HCT116 (cell line): ENCODE data around the gene NDE1. TPM values are rescaled to one million over a fixed set of nuclear protein-coding genes. Genes with fewer than 3 reads are reported as not detected.
"Not testable (repeated sequence)": the region's sequence is repeated elsewhere in the genome, so short reads cannot be mapped to it uniquely, and the experiment has no call there.

ENCODE experiments used
- ATAC-seq: fragments of 200-7000 bp; cut with Tn5 transposase; 2 replicates; pipeline ENCODE4 v1.9.1; 2020; ENCODE audit warnings: mild to moderate bottlenecking, moderate library complexity
- BruUV-seq: library from RNA; stranded (reverse); fragments of 400-500 nt; replicated peaks from 2 replicates; lab custom pipeline; 2021; lab: Mats Ljungman, UMichigan
- CTCF ChIA-PET: fragments of 300-600 bp; sonication (Branson Sonifier 250); formaldehyde crosslinking; loops from one replicate; lab custom pipeline; 2021; ENCODE audit warnings: antibody characterized with exemption; lab: Charles Lee
- POLR2A ChIA-PET: fragments of 300-600, 350-600 bp; sonication (Branson Sonifier 250); formaldehyde crosslinking; loops from one replicate; lab custom pipeline; 2021; ENCODE audit warnings: antibody characterized with exemption; lab: Charles Lee
- RAD21 ChIA-PET, 2 experiments: fragments of 300-600 bp; sonication (Branson Sonifier 250); formaldehyde crosslinking; loops; one replicate each; lab custom pipeline; 2023; ENCODE audit warnings: low total read pairs in 2 of 2; ENCODE audit not compliant: uncharacterized antibody in 2 of 2, unreplicated experiment in 2 of 2, low non-redundant PET in 1 of 2; lab: Charles Lee
- DNase-seq: peaks from one replicate; pipeline ENCODE4 v3.0.0-alpha.2; 2010; ENCODE audit warnings: low read depth, low spot score
- H2AFZ ChIP-seq: fragments of 200-600 bp; shearing (Covaris generic), sonication (generic); 2 replicates; pipeline ENCODE4 v1.6.1; 2017; ENCODE audit warnings: low read depth, mixed run types, mixed read lengths, antibody characterized with exemption, low read length; ENCODE audit not compliant: poor library complexity, severe bottlenecking
- H3K27ac ChIP-seq: 2 replicates; pipeline ENCODE4 v1.5.1; 2012; ENCODE audit warnings: low read depth, low read length
- H3K27me3 ChIP-seq: fragments of 200-600 bp; sonication (generic); 2 replicates; pipeline ENCODE4 v1.6.1; 2016; ENCODE audit warnings: mixed run types, low read length, mixed read lengths; ENCODE audit not compliant: insufficient read depth
- H3K36me3 ChIP-seq, 2 experiments: fragments of 200-500 bp in 1 of 2; fragments of 200-600 bp in 1 of 2; sonication (Bioruptor generic) in 1 of 2; sonication (generic) in 1 of 2; 2 replicates each; pipeline versions ENCODE4 v1.5.1 to v1.6.1; 2014 to 2016; ENCODE audit warnings: low read length in 2 of 2, inconsistent platforms in 1 of 2, mixed read lengths in 1 of 2, mixed run types in 1 of 2; ENCODE audit not compliant: insufficient read depth in 2 of 2, control insufficient read depth in 1 of 2
- H3K4me1 ChIP-seq, 2 experiments: fragments of 200-600 bp in 1 of 2; sonication (generic) in 1 of 2; 2 replicates each; pipeline versions ENCODE4 v1.5.1 to v1.6.1; 2012 to 2017; ENCODE audit warnings: low read length in 2 of 2, inconsistent platforms in 1 of 2, mild to moderate bottlenecking in 1 of 2, mixed read lengths in 1 of 2, mixed run types in 1 of 2, moderate library complexity in 1 of 2; ENCODE audit not compliant: insufficient read depth in 2 of 2, control insufficient read depth in 1 of 2
- H3K4me2 ChIP-seq: fragments of 200-600 bp; sonication (generic); 2 replicates; pipeline ENCODE4 v1.6.1; 2017; ENCODE audit warnings: mixed run types, low read length, mixed read lengths
- H3K4me3 ChIP-seq, 2 experiments: fragments of 200-600 bp in 1 of 2; sonication (generic) in 1 of 2; replicated peaks in 1 of 2; 2 replicates each; pipeline ENCODE4 v1.5.1; 2011 to 2016; ENCODE audit warnings: low read length in 2 of 2, control low read depth in 1 of 2, low read depth in 1 of 2, mild to moderate bottlenecking in 1 of 2, mixed read lengths in 1 of 2, mixed run types in 1 of 2
- H3K79me2 ChIP-seq: fragments of 200-600 bp; sonication (generic); 2 replicates; pipeline ENCODE4 v1.6.1; 2017; ENCODE audit warnings: mild to moderate bottlenecking, mixed run types, low read length, moderate library complexity, mixed read lengths; ENCODE audit not compliant: insufficient read depth
- H3K9ac ChIP-seq: fragments of 200-600 bp; sonication (generic); 2 replicates; pipeline ENCODE4 v1.6.1; 2016; ENCODE audit warnings: low read length, mixed read lengths
- H3K9me2 ChIP-seq: fragments of 200-600 bp; sonication (generic), shearing (Covaris generic); 2 replicates; pipeline ENCODE4 v1.6.1; 2017; ENCODE audit warnings: mixed run types, mild to moderate bottlenecking, moderate library complexity; ENCODE audit not compliant: insufficient read depth
- H3K9me3 ChIP-seq, 2 experiments: fragments of 200-500 bp in 1 of 2; fragments of 200-600 bp in 1 of 2; sonication (Bioruptor generic) in 1 of 2; sonication (generic) in 1 of 2; 2 replicates each; pipeline ENCODE4 v1.6.1; 2014 to 2017; ENCODE audit warnings: low read length in 2 of 2, mixed read lengths in 2 of 2, inconsistent platforms in 1 of 2, low read depth in 1 of 2, mild to moderate bottlenecking in 1 of 2, mixed run types in 1 of 2, moderate library complexity in 1 of 2; ENCODE audit not compliant: control insufficient read depth in 1 of 2, insufficient read depth in 1 of 2
- H4K20me1 ChIP-seq: fragments of 200-600 bp; sonication (generic), shearing (Covaris generic); 2 replicates; pipeline ENCODE4 v1.6.1; 2017; ENCODE audit warnings: mixed run types, mild to moderate bottlenecking, moderate library complexity; ENCODE audit not compliant: insufficient read depth
- CBX3 ChIP-seq: IDR thresholded peaks from 2 replicates; pipeline ENCODE4 v1.6.1; 2012; ENCODE audit warnings: low read depth
- EGR1 ChIP-seq: IDR thresholded peaks from 2 replicates; pipeline ENCODE4 v1.6.1; 2012; ENCODE audit warnings: low read depth
- ELF1 ChIP-seq: IDR thresholded peaks from 2 replicates; pipeline ENCODE4 v1.6.1; 2012; ENCODE audit warnings: low read depth, borderline replicate concordance
- EZH2 ChIP-seq: fragments of 200-600 bp; sonication (generic); IDR thresholded peaks from 2 replicates; pipeline ENCODE4 v1.6.1; 2017; ENCODE audit warnings: antibody characterized with exemption, mixed run types
- FOSL1 ChIP-seq: IDR thresholded peaks from 2 replicates; pipeline ENCODE4 v1.6.1; 2012; ENCODE audit warnings: low read depth
- JUND ChIP-seq: IDR thresholded peaks from 2 replicates; pipeline ENCODE4 v1.6.1; 2012
- SIN3A ChIP-seq: IDR thresholded peaks from 2 replicates; pipeline ENCODE4 v1.6.1; 2012; ENCODE audit warnings: low read depth
- SP1 ChIP-seq: IDR thresholded peaks from 2 replicates; pipeline ENCODE4 v1.6.1; 2012; ENCODE audit warnings: low read depth
- TCF7L2 ChIP-seq: IDR thresholded peaks from 2 replicates; pipeline ENCODE4 v1.7.0; 2011; ENCODE audit warnings: borderline replicate concordance, inconsistent platforms; ENCODE audit not compliant: insufficient read depth, insufficient read length; ENCODE audit errors: extremely low read depth
- ZFX ChIP-seq: fragments of 450-650 bp; IDR thresholded peaks from 2 replicates; pipeline ENCODE4 v1.6.1; 2017
- intact Hi-C: fragments of 100-400 bp; cut with micrococcal nuclease; formaldehyde crosslinking; loops from 2 replicates; pipeline ENCODE4 v1.10.0; 2022
- total RNA-seq: library from RNA; stranded (reverse); gene quantifications from one replicate; pipeline ENCODE4 v1.2.1, GENCODE V29; 2021; ENCODE audit not compliant: unreplicated experiment
- TF ChIP-seq, protein P1 (sequence below), 3 experiments: fragments of 200-600 bp in 1 of 3; sonication (generic) in 1 of 3; IDR thresholded peaks in 2 of 3; conservative IDR thresholded peaks in 1 of 3; 2 replicates each; pipeline ENCODE4 v1.5.1; 2012 to 2017; ENCODE audit warnings: low read depth in 2 of 3, low read length in 2 of 3, antibody characterized with exemption in 1 of 3, borderline replicate concordance in 1 of 3, control low read depth in 1 of 3, mild to moderate bottlenecking in 1 of 3, mixed read lengths in 1 of 3, mixed run types in 1 of 3, moderate library complexity in 1 of 3; ENCODE audit not compliant: insufficient read depth in 1 of 3
- TF ChIP-seq, protein P2 (sequence below): IDR thresholded peaks from 2 replicates; pipeline ENCODE4 v1.6.1; 2012

The NDE1 gene
- total RNA-seq, 1 experiment from 2014 or later = 103 TPM

DNA sequence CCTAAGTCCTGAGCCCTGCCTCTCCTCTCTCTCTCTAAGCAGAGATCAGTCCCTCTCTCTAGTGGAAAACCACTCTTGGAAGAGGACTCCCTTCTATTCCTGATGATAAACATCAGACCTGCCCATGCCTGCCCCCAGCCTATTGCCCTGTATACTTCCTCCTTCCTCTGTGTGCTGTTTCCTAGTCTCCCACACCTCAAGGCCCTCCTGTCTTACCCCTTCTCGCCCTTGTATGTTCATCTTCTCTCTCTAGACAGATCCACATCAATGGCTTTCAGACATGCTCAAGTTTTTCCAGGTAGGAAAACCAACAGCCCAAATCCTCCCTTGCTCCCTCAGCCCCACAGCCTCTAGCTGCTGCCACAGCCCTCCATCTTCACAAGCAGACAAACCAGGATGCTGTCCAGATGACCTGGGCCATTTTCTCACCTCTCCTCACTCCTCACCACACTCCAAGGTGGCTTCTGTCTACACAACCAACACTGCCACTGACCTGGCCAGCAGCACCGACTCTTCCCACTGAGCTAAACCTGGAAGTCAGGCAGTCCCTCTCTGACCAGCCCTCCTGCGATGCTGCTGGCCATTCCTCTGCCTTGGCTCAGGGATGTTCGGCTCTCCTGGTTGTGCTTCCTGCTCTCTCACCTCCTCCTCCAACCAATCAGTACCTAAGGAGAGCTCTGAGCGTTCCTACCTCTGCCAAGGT, 43.4 kb upstream of the NDE1 start:
- DNase-seq = no peak
- Histone ChIP-seq H3K79me2 (no peaks in the 10 kb centered on the region), H2AFZ (no peak overlapping the region), H3K4me3 (no peak overlapping the region), H3K4me1 (no peaks in the 10 kb centered on the region), H4K20me1 (no peaks in the 10 kb centered on the region), H3K9me2 (no peaks in the 10 kb centered on the region), H3K36me3 (peaks cover 15 to 30% of the 10 kb centered on the region in 2 experiments), H3K27ac (no peak overlapping the region), H3K27me3 (no peaks in the 10 kb centered on the region), H3K4me2 (no peak overlapping the region), H3K9ac (no peak overlapping the region), H3K9me3 (no peaks in the 10 kb centered on the region)
- ChIA-PET CTCF (no interaction called here), POLR2A (no interaction called here), RAD21 (no interaction called here)
- no TSS peak for BruUV-seq
- TF ChIP-seq CBX3 (no peak), SIN3A (no peak), SP1 (no peak), TCF7L2 (no peak), EGR1 (no peak), FOSL1 (no peak), ELF1 (no peak), ZFX (no peak), JUND (no peak), EZH2 (no peak)
- TF ChIP-seq, protein P1, sequence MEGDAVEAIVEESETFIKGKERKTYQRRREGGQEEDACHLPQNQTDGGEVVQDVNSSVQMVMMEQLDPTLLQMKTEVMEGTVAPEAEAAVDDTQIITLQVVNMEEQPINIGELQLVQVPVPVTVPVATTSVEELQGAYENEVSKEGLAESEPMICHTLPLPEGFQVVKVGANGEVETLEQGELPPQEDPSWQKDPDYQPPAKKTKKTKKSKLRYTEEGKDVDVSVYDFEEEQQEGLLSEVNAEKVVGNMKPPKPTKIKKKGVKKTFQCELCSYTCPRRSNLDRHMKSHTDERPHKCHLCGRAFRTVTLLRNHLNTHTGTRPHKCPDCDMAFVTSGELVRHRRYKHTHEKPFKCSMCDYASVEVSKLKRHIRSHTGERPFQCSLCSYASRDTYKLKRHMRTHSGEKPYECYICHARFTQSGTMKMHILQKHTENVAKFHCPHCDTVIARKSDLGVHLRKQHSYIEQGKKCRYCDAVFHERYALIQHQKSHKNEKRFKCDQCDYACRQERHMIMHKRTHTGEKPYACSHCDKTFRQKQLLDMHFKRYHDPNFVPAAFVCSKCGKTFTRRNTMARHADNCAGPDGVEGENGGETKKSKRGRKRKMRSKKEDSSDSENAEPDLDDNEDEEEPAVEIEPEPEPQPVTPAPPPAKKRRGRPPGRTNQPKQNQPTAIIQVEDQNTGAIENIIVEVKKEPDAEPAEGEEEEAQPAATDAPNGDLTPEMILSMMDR (IDR thresholded peaks at IDR 0.05 in 2 of 3, conservative IDR thresholded peaks at IDR 0.05 in 1 of 3; ENCODE audit: borderline replicate concordance in 1 of 3, insufficient read depth in 1 of 3, low read depth in 2 of 3, low read length in 2 of 3) = no peak
- TF ChIP-seq, protein P2, sequence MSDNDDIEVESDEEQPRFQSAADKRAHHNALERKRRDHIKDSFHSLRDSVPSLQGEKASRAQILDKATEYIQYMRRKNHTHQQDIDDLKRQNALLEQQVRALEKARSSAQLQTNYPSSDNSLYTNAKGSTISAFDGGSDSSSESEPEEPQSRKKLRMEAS = no peak
- intact Hi-C loops = no loop called here
- ATAC-seq = no peak

DNA sequence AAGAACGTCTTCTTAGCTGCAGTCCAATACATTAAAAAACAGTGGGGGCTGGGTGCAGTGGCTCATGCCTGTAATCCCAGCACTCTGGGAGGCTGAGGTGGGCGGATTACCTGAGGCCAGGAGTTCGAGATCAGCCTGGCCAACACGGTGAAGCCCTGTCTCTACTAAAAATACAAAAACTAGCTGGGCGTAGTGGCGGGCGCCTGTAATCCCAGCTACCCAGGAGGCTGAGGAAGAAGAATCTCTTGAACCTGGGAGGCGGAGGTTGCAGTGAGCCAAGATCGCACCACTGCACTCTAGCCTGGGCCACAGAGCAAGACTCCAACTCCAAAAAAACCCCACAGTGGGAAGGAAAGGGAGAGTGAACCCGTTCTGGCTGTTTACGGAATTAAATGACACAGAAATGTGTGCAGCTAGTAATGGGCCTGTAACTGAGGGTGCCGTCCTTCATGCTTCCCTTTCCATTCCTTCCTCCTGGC, 42.8 kb upstream of the NDE1 start:
- ATAC-seq, H3K9me3 ChIP-seq, H3K9ac ChIP-seq, DNase-seq, H3K9me2 ChIP-seq, H2AFZ ChIP-seq, H4K20me1 ChIP-seq, H3K27me3 ChIP-seq, H3K4me1 ChIP-seq, CTCF ChIA-PET, intact Hi-C loops, H3K4me3 ChIP-seq, BruUV-seq, POLR2A ChIA-PET, H3K79me2 ChIP-seq, H3K27ac ChIP-seq, RAD21 ChIA-PET, H3K4me2 ChIP-seq: not testable (repeated sequence)
- H3K36me3 ChIP-seq = peaks cover 15 to 31% of the 10 kb centered on the region in 2 experiments
